VCaP (cell line): ENCODE data around the gene LUZP2.

Source experiments
- H3K27ac ChIP-seq: fragments of 450-650 bp; 2 replicates; pipeline ENCODE4 v1.5.1; 2017
- TF ChIP-seq, protein P1 (sequence below): fragments of 450-650 bp; conservative IDR thresholded peaks from 2 replicates; pipeline ENCODE4 v1.5.1; 2017; ENCODE audit warnings: mild to moderate bottlenecking, moderate library complexity

Gene LUZP2

GRCh38 chr11:24683583-24683982, 186.7 kb downstream of the LUZP2 start:
- no peak overlapping the region for H3K27ac ChIP-seq
- TF ChIP-seq, protein P1, sequence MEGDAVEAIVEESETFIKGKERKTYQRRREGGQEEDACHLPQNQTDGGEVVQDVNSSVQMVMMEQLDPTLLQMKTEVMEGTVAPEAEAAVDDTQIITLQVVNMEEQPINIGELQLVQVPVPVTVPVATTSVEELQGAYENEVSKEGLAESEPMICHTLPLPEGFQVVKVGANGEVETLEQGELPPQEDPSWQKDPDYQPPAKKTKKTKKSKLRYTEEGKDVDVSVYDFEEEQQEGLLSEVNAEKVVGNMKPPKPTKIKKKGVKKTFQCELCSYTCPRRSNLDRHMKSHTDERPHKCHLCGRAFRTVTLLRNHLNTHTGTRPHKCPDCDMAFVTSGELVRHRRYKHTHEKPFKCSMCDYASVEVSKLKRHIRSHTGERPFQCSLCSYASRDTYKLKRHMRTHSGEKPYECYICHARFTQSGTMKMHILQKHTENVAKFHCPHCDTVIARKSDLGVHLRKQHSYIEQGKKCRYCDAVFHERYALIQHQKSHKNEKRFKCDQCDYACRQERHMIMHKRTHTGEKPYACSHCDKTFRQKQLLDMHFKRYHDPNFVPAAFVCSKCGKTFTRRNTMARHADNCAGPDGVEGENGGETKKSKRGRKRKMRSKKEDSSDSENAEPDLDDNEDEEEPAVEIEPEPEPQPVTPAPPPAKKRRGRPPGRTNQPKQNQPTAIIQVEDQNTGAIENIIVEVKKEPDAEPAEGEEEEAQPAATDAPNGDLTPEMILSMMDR = no peak

DNA sequence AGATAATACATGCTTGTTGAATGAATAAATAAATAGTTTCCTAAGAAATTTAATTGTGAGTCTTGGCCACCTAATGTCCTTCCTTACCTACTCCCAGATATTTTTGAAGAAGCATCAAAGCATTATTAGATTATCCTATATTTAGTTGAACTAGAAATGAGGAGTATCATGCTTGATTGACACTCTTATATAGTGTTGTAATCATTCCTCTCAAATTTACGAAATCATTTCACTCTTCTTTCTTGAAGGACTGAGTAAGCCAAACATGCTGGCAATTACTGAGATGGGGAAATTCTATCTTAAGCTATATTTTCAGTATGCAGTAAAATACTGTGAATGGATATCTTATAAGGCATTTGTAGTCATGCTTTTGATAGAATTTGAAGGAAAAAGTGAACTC, 189.0 kb downstream of the LUZP2 start:
- no peak overlapping the region for H3K27ac ChIP-seq
- TF ChIP-seq, protein P1 = no peak

DNA sequence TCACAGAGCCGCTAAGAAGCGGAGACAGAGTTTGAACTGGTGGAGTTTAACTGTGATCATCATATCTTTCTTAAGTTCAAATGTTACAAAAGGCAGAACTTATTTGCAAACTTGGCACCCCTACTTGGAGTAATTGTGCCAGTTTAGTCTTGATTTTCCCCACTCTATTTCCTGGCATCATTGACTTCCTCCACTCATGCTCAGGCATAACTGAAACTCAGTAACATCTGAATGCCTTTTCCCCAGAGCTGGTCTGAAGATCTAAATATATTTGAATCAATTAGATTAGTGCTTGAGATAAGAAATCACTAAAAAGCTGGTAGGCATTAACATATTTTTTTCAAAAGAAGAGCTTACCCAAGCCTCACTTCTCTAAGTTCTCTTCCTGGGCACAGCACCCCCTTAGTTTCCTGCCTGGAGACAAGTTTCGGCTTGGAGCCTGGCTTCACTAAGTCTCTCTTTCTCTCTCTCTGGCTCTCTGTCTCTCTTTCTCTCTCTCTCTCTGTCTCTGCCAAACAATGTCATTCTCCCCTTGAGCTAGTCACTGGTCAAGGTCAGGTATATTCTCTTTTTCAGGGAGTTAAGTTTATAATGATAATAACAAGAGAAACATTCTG, 190.8 kb downstream of the LUZP2 start:
- no peak overlapping the region for H3K27ac ChIP-seq
- TF ChIP-seq, protein P1 = no peak

- H3K27ac ChIP-seq = no peak overlapping the region
- TF ChIP-seq, protein P1 = no peak
These were observed 192.1 kb downstream of the LUZP2 start for GRCh38 chr11:24688981-24689380.

GRCh38 chr11:24697522-24698111, 200.8 kb downstream of the LUZP2 start:
- TF ChIP-seq, protein P1 = no peak
- no peak overlapping the region for H3K27ac ChIP-seq

GRCh38 chr11:24704716-24705115, 207.9 kb downstream of the LUZP2 start:
- no peak overlapping the region for H3K27ac ChIP-seq
- TF ChIP-seq, protein P1 = no peak

- H3K27ac ChIP-seq = no peak overlapping the region
- TF ChIP-seq, protein P1 = no peak
These were observed 208.6 kb downstream of the LUZP2 start for GRCh38 chr11:24705474-24705873.
